CD4-positive, CD25-positive, alpha-beta regulatory T cell (primary cell): ENCODE measurements around the gene CCDC85C. TPM values are rescaled to one million over a fixed set of nuclear protein-coding genes. Genes with fewer than 3 reads are reported as not detected.

Experiments used
- ATAC-seq, 2 donors: fragments of 150-1000 bp; cut with Tn5 transposase; one replicate each; pipeline ENCODE4 v1.10.0; 2021; ENCODE audit warnings: low read depth in 2 of 2, moderate number of reproducible peaks in 2 of 2, moderate library complexity in 1 of 2
- DNase-seq, 3 donors: peaks; one replicate each; pipeline versions ENCODE4 v3.0.0 to v3.0.0-alpha.2; 2012 to 2022; ENCODE audit warnings: mixed read lengths in 1 of 3
- H3K27ac ChIP-seq: one replicate; pipeline ENCODE4 v1.7.0; 2013; ENCODE audit warnings: mild to moderate bottlenecking, low read length; ENCODE audit not compliant: insufficient read depth, poor library complexity, severe bottlenecking
- H3K27me3 ChIP-seq: one replicate; pipeline ENCODE4 v1.7.0; 2013; ENCODE audit warnings: low read length; ENCODE audit not compliant: control insufficient read depth, insufficient read depth
- H3K36me3 ChIP-seq: one replicate; pipeline ENCODE4 v1.7.0; 2013; ENCODE audit warnings: mild to moderate bottlenecking, low read length, moderate library complexity; ENCODE audit not compliant: control insufficient read depth, insufficient read depth
- H3K4me1 ChIP-seq: 2 replicates; pipeline ENCODE4 v1.7.0; 2013; ENCODE audit warnings: mild to moderate bottlenecking, low read length; ENCODE audit not compliant: insufficient read depth, control insufficient read depth, poor library complexity, severe bottlenecking
- H3K4me3 ChIP-seq: one replicate; pipeline ENCODE4 v1.7.0; 2013; ENCODE audit warnings: low read depth, mild to moderate bottlenecking, low read length, moderate library complexity
- H3K9me3 ChIP-seq, 2 experiments: 1 replicate in 1 of 2; 2 replicates in 1 of 2; pipeline ENCODE4 v1.7.0; 2013; ENCODE audit warnings: low read length in 2 of 2, mild to moderate bottlenecking in 1 of 2, moderate library complexity in 1 of 2; ENCODE audit not compliant: control insufficient read depth in 2 of 2
- H3K27ac Mint-ChIP-seq, 3 donors: one replicate each; pipeline ENCODE4 v1.8.0; 2020 to 2022; ENCODE audit warnings: mild to moderate bottlenecking in 3 of 3, mixed read lengths in 3 of 3, moderate library complexity in 2 of 3
- H3K27me3 Mint-ChIP-seq: one replicate; pipeline ENCODE4 v1.8.0; 2022; ENCODE audit warnings: mild to moderate bottlenecking, mixed read lengths
- H3K36me3 Mint-ChIP-seq: one replicate; pipeline ENCODE4 v1.8.0; 2020; ENCODE audit warnings: mixed read lengths
- H3K4me1 Mint-ChIP-seq, 4 donors: one replicate each; pipeline ENCODE4 v1.8.0; 2020 to 2022; ENCODE audit warnings: mixed read lengths in 4 of 4, mild to moderate bottlenecking in 1 of 4
- H3K4me3 Mint-ChIP-seq, 4 donors: one replicate each; pipeline ENCODE4 v1.8.0; 2020 to 2022; ENCODE audit warnings: mild to moderate bottlenecking in 4 of 4, mixed read lengths in 4 of 4, moderate library complexity in 3 of 4
- H3K9me3 Mint-ChIP-seq, 7 donors: one replicate each; pipeline ENCODE4 v1.8.0; 2020 to 2022; ENCODE audit warnings: mixed read lengths in 7 of 7, mild to moderate bottlenecking in 3 of 7, moderate library complexity in 2 of 7
- polyA plus RNA-seq, 4 donors: library from polyadenylated mRNA; unstranded; fragments of 300-500 nt; fragmentation: Illumina TruSeq; gene quantifications; one replicate each; pipeline ENCODE4 v1.2.3, GENCODE V29; 2021
- total RNA-seq: library from RNA; stranded (reverse); gene quantifications from one replicate; pipeline ENCODE4 v1.2.3, GENCODE V29; 2022

CCDC85C gene
- total and polyA plus RNA-seq, 5 donors from 2014 or later = 0.62 to 6.3 (median 0.98) TPM

- no peak overlapping the region for H3K4me3 ChIP-seq
- Mint-ChIP-seq H3K36me3 (no peaks in the 10 kb centered on the region), H3K4me3 (no peak overlapping the region), H3K9me3 (no peaks in the 10 kb centered on the region), H3K27me3 (peaks cover 5% of the 10 kb centered on the region), H3K4me1 (peaks cover 0 to 14% (median 3%) of the 10 kb centered on the region in 4 donors), H3K27ac (no peak overlapping the region)
- H3K9me3 ChIP-seq = no peaks in the 10 kb centered on the region
- H3K4me1 ChIP-seq = no peaks in the 10 kb centered on the region
- DNase-seq = no peak
- H3K27ac ChIP-seq = no peak overlapping the region
- H3K27me3 ChIP-seq = no peaks in the 10 kb centered on the region
- ATAC-seq = no peak
- H3K36me3 ChIP-seq = no peaks in the 10 kb centered on the region
These were observed 44.6 kb downstream of the CCDC85C start for GRCh38 chr14:99559286-99559990.

- H3K4me3 ChIP-seq = no peak overlapping the region
- ATAC-seq (no peak), DNase-seq (no peak)
- peaks cover 5% of the 10 kb centered on the region for H3K27me3 Mint-ChIP-seq
- H3K27ac ChIP-seq = no peak overlapping the region
- H3K36me3 Mint-ChIP-seq = no peaks in the 10 kb centered on the region
- H3K4me1 Mint-ChIP-seq = peaks cover 0 to 7% (median 2%) of the 10 kb centered on the region in 4 donors
- no peaks in the 10 kb centered on the region for H3K36me3 ChIP-seq
- no peak overlapping the region for H3K27ac Mint-ChIP-seq
- no peaks in the 10 kb centered on the region for H3K4me1 ChIP-seq
- no peak overlapping the region for H3K4me3 Mint-ChIP-seq
- no peaks in the 10 kb centered on the region for H3K9me3 ChIP-seq
- no peaks in the 10 kb centered on the region for H3K27me3 ChIP-seq
- H3K9me3 Mint-ChIP-seq = no peaks in the 10 kb centered on the region
These were observed 47.7 kb downstream of the CCDC85C start for GRCh38 chr14:99556134-99556791.

GRCh38 chr14:99554757-99555531 is 49.1 kb downstream of the CCDC85C start:
- Histone ChIP-seq H3K27me3 (no peaks in the 10 kb centered on the region), H3K4me3 (no peak overlapping the region), H3K27ac (no peak overlapping the region), H3K36me3 (no peaks in the 10 kb centered on the region), H3K9me3 (no peaks in the 10 kb centered on the region), H3K4me1 (no peaks in the 10 kb centered on the region)
- no peak for ATAC-seq
- Mint-ChIP-seq H3K36me3 (no peaks in the 10 kb centered on the region), H3K27ac (no peak overlapping the region), H3K4me3 (peak overlapping the region in 1 of 4 donors; percentile 12), H3K27me3 (peaks cover 5% of the 10 kb centered on the region), H3K9me3 (no peaks in the 10 kb centered on the region), H3K4me1 (peaks cover 0 to 10% (median 4%) of the 10 kb centered on the region in 4 donors)
- no peak for DNase-seq

- H3K27ac ChIP-seq = no peak overlapping the region
- Mint-ChIP-seq H3K27me3 (peaks cover under 1% of the 10 kb centered on the region), H3K9me3 (no peaks in the 10 kb centered on the region), H3K4me1 (peaks cover 0 to 10% (median 4%) of the 10 kb centered on the region in 4 donors), H3K27ac (peak overlapping the region in 1 of 3 donors; percentile 7), H3K36me3 (no peaks in the 10 kb centered on the region), H3K4me3 (no peak overlapping the region)
- DNase-seq (no peak), ATAC-seq (no peak)
- H3K9me3 ChIP-seq = no peaks in the 10 kb centered on the region
- H3K27me3 ChIP-seq = no peaks in the 10 kb centered on the region
- no peak overlapping the region for H3K4me3 ChIP-seq
- no peaks in the 10 kb centered on the region for H3K4me1 ChIP-seq
- H3K36me3 ChIP-seq = no peaks in the 10 kb centered on the region
These were observed 49.8 kb downstream of the CCDC85C start for GRCh38 chr14:99554184-99554583.

- no peak overlapping the region for H3K27ac Mint-ChIP-seq
- ATAC-seq = no peak
- H3K27ac ChIP-seq = no peak overlapping the region
- no peaks in the 10 kb centered on the region for H3K36me3 ChIP-seq
- no peak overlapping the region for H3K4me3 ChIP-seq
- H3K36me3 Mint-ChIP-seq = no peaks in the 10 kb centered on the region
- no peaks in the 10 kb centered on the region for H3K4me1 ChIP-seq
- H3K27me3 Mint-ChIP-seq = no peaks in the 10 kb centered on the region
- H3K27me3 ChIP-seq = no peaks in the 10 kb centered on the region
- no peaks in the 10 kb centered on the region for H3K9me3 ChIP-seq
- no peak for DNase-seq
- no peaks in the 10 kb centered on the region for H3K9me3 Mint-ChIP-seq
- H3K4me3 Mint-ChIP-seq = no peak overlapping the region
- peaks cover 0 to 10% (median 4%) of the 10 kb centered on the region in 4 donors for H3K4me1 Mint-ChIP-seq
These were observed 51.3 kb downstream of the CCDC85C start for GRCh38 chr14:99552572-99553216.

GRCh38 chr14:99552021-99552553 is 51.9 kb downstream of the CCDC85C start:
- no peak for DNase-seq
- Mint-ChIP-seq H3K4me1 (peaks cover 0 to 10% (median 4%) of the 10 kb centered on the region in 4 donors), H3K36me3 (no peaks in the 10 kb centered on the region), H3K27ac (no peak overlapping the region), H3K9me3 (no peaks in the 10 kb centered on the region), H3K4me3 (no peak overlapping the region), H3K27me3 (no peaks in the 10 kb centered on the region)
- ATAC-seq = no peak
- H3K9me3 ChIP-seq = no peaks in the 10 kb centered on the region
- H3K27ac ChIP-seq = no peak overlapping the region
- H3K4me1 ChIP-seq = no peaks in the 10 kb centered on the region
- no peaks in the 10 kb centered on the region for H3K36me3 ChIP-seq
- no peak overlapping the region for H3K4me3 ChIP-seq
- no peaks in the 10 kb centered on the region for H3K27me3 ChIP-seq
